Left lung (tissue), 10 donors: Measurements from ENCODE around the gene WFDC1. TPM values are rescaled to one million over a fixed set of nuclear protein-coding genes. Genes with fewer than 3 reads are reported as not detected.

Experiments
- ATAC-seq: fragments of 200-7000 bp; cut with Tn5 transposase; one replicate; pipeline ENCODE4 v1.9.1; 2020; ENCODE audit warnings: moderate library complexity
- DNase-seq, 4 donors: peaks; one replicate each; pipeline ENCODE4 v3.0.0-alpha.2; 2013 to 2020
- H3K27ac ChIP-seq, 2 donors: fragments of 200-600 bp; sonication (generic) in 1 of 2; one replicate each; pipeline versions ENCODE4 v1.5.0 to v1.8.0; 2020 to 2021
- H3K27me3 ChIP-seq, 2 donors: fragments of 200-600 bp; sonication (generic) in 1 of 2; one replicate each; pipeline versions ENCODE4 v1.5.0 to v1.8.0; 2020 to 2021
- H3K36me3 ChIP-seq, 2 donors: fragments of 200-600 bp; sonication (generic) in 1 of 2; one replicate each; pipeline versions ENCODE4 v1.5.0 to v1.8.0; 2020 to 2021
- H3K4me1 ChIP-seq, 2 donors: fragments of 200-600 bp; one replicate each; pipeline ENCODE4 v1.8.0; 2021
- H3K4me3 ChIP-seq, 2 donors: fragments of 200-600 bp; sonication (generic) in 1 of 2; one replicate each; pipeline versions ENCODE4 v1.5.0 to v1.8.0; 2020 to 2021; ENCODE audit warnings: mild to moderate bottlenecking in 1 of 2
- H3K9me3 ChIP-seq, 2 donors: fragments of 200-600 bp; sonication (generic) in 1 of 2; one replicate each; pipeline versions ENCODE4 v1.5.0 to v1.8.0; 2020 to 2021
- CTCF ChIP-seq, 2 donors: fragments of 200-600 bp; sonication (generic) in 1 of 2; IDR thresholded peaks; one replicate each; pipeline versions ENCODE4 v1.5.0 to v1.8.0; 2021; ENCODE audit warnings: antibody characterized with exemption in 2 of 2
- intact Hi-C, 2 donors: fragments of 100-400 bp; cut with DNase I; formaldehyde crosslinking; loops; one replicate each; pipeline versions ENCODE4 v1.11.2 to v1.14.2; 2022
- polyA plus RNA-seq, 6 donors: library from polyadenylated mRNA; unstranded; fragments of 120-200 nt; gene quantifications; one replicate each; pipeline ENCODE4 v1.2.1, GENCODE V29; 2013; ENCODE audit not compliant: insufficient read length in 6 of 6
- total RNA-seq, 2 donors: library from RNA; stranded (reverse); fragmentation: NEBNext Ultra II Directional; extraction: Animal tissue kit (Norgen Biotek cat#: 25700); gene quantifications; one replicate each; pipeline ENCODE4 v1.2.1, GENCODE V29; 2021
- donor health status: DM: no; HTN: yes; CAD: no.
- donor health status: DM: no; HTN: no; CAD: no.

The WFDC1 gene
- total and polyA plus RNA-seq, 8 donors, result 4.5 to 21.6 (median 6.9) TPM

GRCh38 chr16:84275585-84276151 is 19.0 kb upstream of the WFDC1 start:
- intact Hi-C loops, result loop anchor here in 1 of 2 donors (10.0 kb wide), 1 partner anchor 209 kb away; no protein-coding TSS in a partner anchor
- ATAC-seq (no peak), DNase-seq (no peak)
- no peaks in the 10 kb centered on the region for H3K36me3 ChIP-seq
- H3K9me3 ChIP-seq, result no peaks in the 10 kb centered on the region
- H3K4me3 ChIP-seq, result no peak overlapping the region
- no peak overlapping the region for H3K27ac ChIP-seq
- TF ChIP-seq CTCF (IDR thresholded peaks at IDR 0.05), result no peak
- H3K4me1 ChIP-seq, result peaks cover 0 to 4% of the 10 kb centered on the region in 2 donors
- no peaks in the 10 kb centered on the region for H3K27me3 ChIP-seq

GRCh38 chr16:84277244-84277823 is 17.3 kb upstream of the WFDC1 start:
- no peaks in the 10 kb centered on the region for H3K36me3 ChIP-seq
- intact Hi-C loops, result loop anchor here in 1 of 2 donors (10.0 kb wide), 1 partner anchor 207 kb away; no protein-coding TSS in a partner anchor
- H3K27me3 ChIP-seq, result no peaks in the 10 kb centered on the region
- no peak overlapping the region for H3K27ac ChIP-seq
- peak; percentile 79 to 84 for TF ChIP-seq CTCF (IDR thresholded peaks at IDR 0.05)
- H3K9me3 ChIP-seq, result no peaks in the 10 kb centered on the region
- ATAC-seq, result peak; percentile 93
- no peak overlapping the region for H3K4me3 ChIP-seq
- DNase-seq, result peak in 3 of 4 donors; percentile 61 to 90 (median 66)
- peaks cover 0 to 4% of the 10 kb centered on the region in 2 donors for H3K4me1 ChIP-seq

- no peak for TF ChIP-seq CTCF (IDR thresholded peaks at IDR 0.05)
- Histone ChIP-seq H3K27me3 (no peaks in the 10 kb centered on the region), H3K4me3 (no peak overlapping the region), H3K36me3 (no peaks in the 10 kb centered on the region), H3K4me1 (peaks cover 0 to 4% of the 10 kb centered on the region in 2 donors), H3K27ac (no peak overlapping the region), H3K9me3 (no peaks in the 10 kb centered on the region)
- DNase-seq (no peak), ATAC-seq (no peak)
- intact Hi-C loops, result loop anchor here in 1 of 2 donors (10.0 kb wide), 1 partner anchor 206 kb away; no protein-coding TSS in a partner anchor
These were observed 16.3 kb upstream of the WFDC1 start for GRCh38 chr16:84278333-84278732.

GRCh38 chr16:84278968-84279367 is 15.7 kb upstream of the WFDC1 start:
- Histone ChIP-seq H3K4me3 (no peak overlapping the region), H3K9me3 (no peaks in the 10 kb centered on the region), H3K36me3 (no peaks in the 10 kb centered on the region), H3K4me1 (peaks cover 4 to 8% of the 10 kb centered on the region in 2 donors), H3K27ac (no peak overlapping the region), H3K27me3 (no peaks in the 10 kb centered on the region)
- intact Hi-C loops, result loop anchor here in 1 of 2 donors (10.0 kb wide), 1 partner anchor 206 kb away; no protein-coding TSS in a partner anchor
- no peak for DNase-seq
- ATAC-seq, result no peak
- no peak for TF ChIP-seq CTCF (IDR thresholded peaks at IDR 0.05)

GRCh38 chr16:84279881-84280280 is 14.8 kb upstream of the WFDC1 start:
- DNase-seq, result no peak
- intact Hi-C loops, result loop anchor here in 1 of 2 donors (10.0 kb wide), 1 partner anchor 205 kb away; no protein-coding TSS in a partner anchor

More at GRCh38 chr16:84279881-84280280, 14.8 kb upstream of the WFDC1 start:
- TF ChIP-seq CTCF (IDR thresholded peaks at IDR 0.05), result no peak
- H3K27ac ChIP-seq, result no peak overlapping the region
- no peak for ATAC-seq
- no peak overlapping the region for H3K4me3 ChIP-seq
- peaks cover 6 to 12% of the 10 kb centered on the region in 2 donors for H3K4me1 ChIP-seq
- no peaks in the 10 kb centered on the region for H3K9me3 ChIP-seq
- H3K36me3 ChIP-seq, result no peaks in the 10 kb centered on the region
- no peaks in the 10 kb centered on the region for H3K27me3 ChIP-seq
